ENCODE results near the gene SLC43A1.

The SLC43A1 gene

GRCh38 chr11:57560146-57560545, 44.6 kb upstream of the SLC43A1 start:
- ATAC-seq, result no peak

GRCh38 chr11:57556041-57556440, 40.5 kb upstream of the SLC43A1 start:
- TF ChIP-seq ARNTL (CRISPR knock-in tag; IDR thresholded peaks at IDR 0.05; ENCODE audit: borderline replicate concordance, low read depth), result no peak
- no peak for TF ChIP-seq ZFP30 (CRISPR knock-in tag; IDR thresholded peaks at IDR 0.05)
- no peak for TF ChIP-seq CREB5 (CRISPR knock-in tag; IDR thresholded peaks at IDR 0.05; ENCODE audit: low read depth)
- TF ChIP-seq TOX (CRISPR knock-in tag; IDR thresholded peaks at IDR 0.05; ENCODE audit: borderline replicate concordance), result no peak
- TF ChIP-seq POU6F1 (CRISPR knock-in tag; IDR thresholded peaks at IDR 0.05; ENCODE audit: borderline replicate concordance, low read depth), result no peak
- no peak for TF ChIP-seq ZNF8 (CRISPR knock-in tag; IDR thresholded peaks at IDR 0.05)
- no peak for TF ChIP-seq GLIS3 (CRISPR knock-in tag; IDR thresholded peaks at IDR 0.05)
- TF ChIP-seq PATZ1 (CRISPR knock-in tag; IDR thresholded peaks at IDR 0.05; ENCODE audit: borderline replicate concordance), result no peak
- no peak for TF ChIP-seq ZFP3 (CRISPR knock-in tag; IDR thresholded peaks at IDR 0.05)

More at GRCh38 chr11:57560146-57560545, 44.6 kb upstream of the SLC43A1 start:
- TF ChIP-seq ZNF565 (CRISPR knock-in tag; conservative IDR thresholded peaks at IDR 0.05; ENCODE audit: low read depth) (no peak), RARB (CRISPR knock-in tag; IDR thresholded peaks at IDR 0.05) (no peak), ARNTL (CRISPR knock-in tag; IDR thresholded peaks at IDR 0.05; ENCODE audit: borderline replicate concordance, low read depth) (no peak), ZFP30 (CRISPR knock-in tag; IDR thresholded peaks at IDR 0.05) (no peak), CREB5 (CRISPR knock-in tag; IDR thresholded peaks at IDR 0.05; ENCODE audit: low read depth) (no peak), TSHZ2 (CRISPR knock-in tag; IDR thresholded peaks at IDR 0.05) (no peak), ZNF70 (CRISPR knock-in tag; IDR thresholded peaks at IDR 0.05) (no peak), ZFP3 (CRISPR knock-in tag; IDR thresholded peaks at IDR 0.05) (no peak), PPARA (CRISPR knock-in tag; IDR thresholded peaks at IDR 0.05; ENCODE audit: borderline replicate concordance) (no peak), BACH2 (CRISPR knock-in tag; IDR thresholded peaks at IDR 0.05; ENCODE audit: borderline replicate concordance) (no peak), ESRRG (CRISPR knock-in tag; IDR thresholded peaks at IDR 0.05) (no peak), CSRNP3 (CRISPR knock-in tag; IDR thresholded peaks at IDR 0.05) (no peak), POU6F1 (CRISPR knock-in tag; IDR thresholded peaks at IDR 0.05; ENCODE audit: borderline replicate concordance, low read depth) (no peak), ZNF8 (CRISPR knock-in tag; IDR thresholded peaks at IDR 0.05) (no peak)

More at GRCh38 chr11:57556041-57556440, 40.5 kb upstream of the SLC43A1 start:
- no peak for ATAC-seq
